MM.1S (cell line): ENCODE results near the gene MFSD1.

Source experiments
- DNase-seq: peaks from one replicate; pipeline ENCODE4 v3.0.0-alpha.2; 2015
- H2AFZ ChIP-seq: fragments of 300-600 bp; sonication (generic); 2 replicates; pipeline ENCODE4 v1.6.0; 2016; ENCODE audit warnings: antibody characterized with exemption, low read length
- H3F3A ChIP-seq: fragments of 300-600 bp; sonication (generic); 2 replicates; pipeline ENCODE4 v1.6.1; 2016; ENCODE audit warnings: mild to moderate bottlenecking, antibody characterized with exemption, low read length, moderate library complexity, mixed read lengths; ENCODE audit not compliant: insufficient read depth
- H3K27ac ChIP-seq: fragments of 300-600 bp; sonication (generic); 2 replicates; pipeline ENCODE4 v1.5.1; 2016; ENCODE audit warnings: mild to moderate bottlenecking, low read length
- H3K27me3 ChIP-seq: fragments of 300-600 bp; sonication (generic); replicated peaks from 2 replicates; pipeline ENCODE4 v1.6.0; 2016; ENCODE audit warnings: low read length; ENCODE audit not compliant: insufficient read depth
- H3K36me3 ChIP-seq: fragments of 300-600 bp; sonication (generic); replicated peaks from 2 replicates; pipeline ENCODE4 v1.6.1; 2016; ENCODE audit warnings: mild to moderate bottlenecking, low read length, mixed read lengths; ENCODE audit not compliant: insufficient read depth
- H3K4me1 ChIP-seq: fragments of 300-600 bp; sonication (generic); 2 replicates; pipeline ENCODE4 v1.6.1; 2016; ENCODE audit warnings: low read length, mixed read lengths
- H3K4me2 ChIP-seq: fragments of 300-600 bp; sonication (generic); 2 replicates; pipeline ENCODE4 v1.6.0; 2016; ENCODE audit warnings: low read depth, low read length
- H3K4me3 ChIP-seq: fragments of 300-600 bp; sonication (generic); 2 replicates; pipeline ENCODE4 v1.5.1; 2016; ENCODE audit warnings: low read length, mixed read lengths
- H3K79me2 ChIP-seq: fragments of 300-600 bp; sonication (generic); 2 replicates; pipeline ENCODE4 v1.6.1; 2016; ENCODE audit warnings: mixed run types, low read length, mixed read lengths
- H3K9ac ChIP-seq: fragments of 300-600 bp; sonication (generic); 2 replicates; pipeline ENCODE4 v1.6.1; 2016; ENCODE audit warnings: low read length, mixed read lengths
- H3K9me2 ChIP-seq: fragments of 300-600 bp; sonication (generic); replicated peaks from 2 replicates; pipeline ENCODE4 v1.6.1; 2016; ENCODE audit warnings: mild to moderate bottlenecking, low read length, mixed read lengths; ENCODE audit not compliant: insufficient read depth
- H3K9me3 ChIP-seq: fragments of 300-600 bp; sonication (generic); replicated peaks from 2 replicates; pipeline ENCODE4 v1.6.1; 2016; ENCODE audit warnings: mild to moderate bottlenecking, low read length, mixed read lengths; ENCODE audit not compliant: insufficient read depth
- H4K20me1 ChIP-seq: fragments of 300-600 bp; sonication (generic); 2 replicates; pipeline ENCODE4 v1.6.1; 2016; ENCODE audit warnings: mild to moderate bottlenecking, low read length, moderate library complexity, mixed read lengths; ENCODE audit not compliant: insufficient read depth
- EZH2 ChIP-seq: fragments of 300-600 bp; sonication (generic); optimal IDR thresholded peaks from 2 replicates; pipeline ENCODE3; 2017; ENCODE audit warnings: low read depth, mild to moderate bottlenecking, antibody characterized with exemption, low read length, mixed read lengths
- EZH2phosphoT487 ChIP-seq: fragments of 300-600 bp; sonication (generic); IDR thresholded peaks from 2 replicates; pipeline ENCODE4 v1.6.1; 2018; ENCODE audit warnings: antibody characterized with exemption, low read length
- TF ChIP-seq, protein P1 (sequence below): fragments of 300-600 bp; sonication (generic); IDR thresholded peaks from 2 replicates; pipeline ENCODE4 v1.5.1; 2016; ENCODE audit warnings: antibody characterized with exemption, low read length, mixed read lengths

The MFSD1 gene

GRCh38 chr3:158808697-158809096, 6.8 kb downstream of the MFSD1 start:
- peak; percentile 84 for DNase-seq
- peak overlapping the region; percentile 3 for H3K4me2 ChIP-seq
- TF ChIP-seq EZH2: no peak
- TF ChIP-seq, protein P1, sequence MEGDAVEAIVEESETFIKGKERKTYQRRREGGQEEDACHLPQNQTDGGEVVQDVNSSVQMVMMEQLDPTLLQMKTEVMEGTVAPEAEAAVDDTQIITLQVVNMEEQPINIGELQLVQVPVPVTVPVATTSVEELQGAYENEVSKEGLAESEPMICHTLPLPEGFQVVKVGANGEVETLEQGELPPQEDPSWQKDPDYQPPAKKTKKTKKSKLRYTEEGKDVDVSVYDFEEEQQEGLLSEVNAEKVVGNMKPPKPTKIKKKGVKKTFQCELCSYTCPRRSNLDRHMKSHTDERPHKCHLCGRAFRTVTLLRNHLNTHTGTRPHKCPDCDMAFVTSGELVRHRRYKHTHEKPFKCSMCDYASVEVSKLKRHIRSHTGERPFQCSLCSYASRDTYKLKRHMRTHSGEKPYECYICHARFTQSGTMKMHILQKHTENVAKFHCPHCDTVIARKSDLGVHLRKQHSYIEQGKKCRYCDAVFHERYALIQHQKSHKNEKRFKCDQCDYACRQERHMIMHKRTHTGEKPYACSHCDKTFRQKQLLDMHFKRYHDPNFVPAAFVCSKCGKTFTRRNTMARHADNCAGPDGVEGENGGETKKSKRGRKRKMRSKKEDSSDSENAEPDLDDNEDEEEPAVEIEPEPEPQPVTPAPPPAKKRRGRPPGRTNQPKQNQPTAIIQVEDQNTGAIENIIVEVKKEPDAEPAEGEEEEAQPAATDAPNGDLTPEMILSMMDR: no peak

GRCh38 chr3:158809642-158810041, 7.8 kb downstream of the MFSD1 start:
- Histone ChIP-seq H3K9me3 (no peaks in the 10 kb centered on the region), H3K36me3 (peaks cover 8% of the 10 kb centered on the region), H3K27me3 (no peaks in the 10 kb centered on the region), H3F3A (no peaks in the 10 kb centered on the region; the same call in 1 of the 2 replicates), H3K79me2 (peaks cover 10% of the 10 kb centered on the region; the same call in 1 of the 2 replicates), H3K4me2 (peak overlapping the region; percentile 3), H4K20me1 (no peaks in the 10 kb centered on the region), H3K4me3 (no peak overlapping the region), H3K9me2 (no peaks in the 10 kb centered on the region), H3K9ac (no peak overlapping the region), H2AFZ (no peak overlapping the region), H3K4me1 (peaks cover 22% of the 10 kb centered on the region), H3K27ac (peak overlapping the region; percentile 37; the same call in 1 of the 2 replicates)
- DNase-seq: peak; percentile 76
- TF ChIP-seq EZH2 (no peak), EZH2phosphoT487 (no peak)
- TF ChIP-seq, protein P1: no peak

More at GRCh38 chr3:158808697-158809096, 6.8 kb downstream of the MFSD1 start:
- no peaks in the 10 kb centered on the region for H3K27me3 ChIP-seq
- H3K36me3 ChIP-seq: peaks cover 8% of the 10 kb centered on the region
- H3K4me1 ChIP-seq: peaks cover 22% of the 10 kb centered on the region
- H3K27ac ChIP-seq: peak overlapping the region; percentile 37; the same call in 1 of the 2 replicates
- no peak overlapping the region for H3K4me3 ChIP-seq
- H3K9me3 ChIP-seq: no peaks in the 10 kb centered on the region
- no peaks in the 10 kb centered on the region for H3K9me2 ChIP-seq
- no peaks in the 10 kb centered on the region; the same call in 1 of the 2 replicates for H3F3A ChIP-seq
- H4K20me1 ChIP-seq: no peaks in the 10 kb centered on the region
- peak overlapping the region; percentile 0; the same call in 1 of the 2 replicates for H3K9ac ChIP-seq
- H2AFZ ChIP-seq: no peak overlapping the region
- H3K79me2 ChIP-seq: peaks cover 19% of the 10 kb centered on the region

DNA sequence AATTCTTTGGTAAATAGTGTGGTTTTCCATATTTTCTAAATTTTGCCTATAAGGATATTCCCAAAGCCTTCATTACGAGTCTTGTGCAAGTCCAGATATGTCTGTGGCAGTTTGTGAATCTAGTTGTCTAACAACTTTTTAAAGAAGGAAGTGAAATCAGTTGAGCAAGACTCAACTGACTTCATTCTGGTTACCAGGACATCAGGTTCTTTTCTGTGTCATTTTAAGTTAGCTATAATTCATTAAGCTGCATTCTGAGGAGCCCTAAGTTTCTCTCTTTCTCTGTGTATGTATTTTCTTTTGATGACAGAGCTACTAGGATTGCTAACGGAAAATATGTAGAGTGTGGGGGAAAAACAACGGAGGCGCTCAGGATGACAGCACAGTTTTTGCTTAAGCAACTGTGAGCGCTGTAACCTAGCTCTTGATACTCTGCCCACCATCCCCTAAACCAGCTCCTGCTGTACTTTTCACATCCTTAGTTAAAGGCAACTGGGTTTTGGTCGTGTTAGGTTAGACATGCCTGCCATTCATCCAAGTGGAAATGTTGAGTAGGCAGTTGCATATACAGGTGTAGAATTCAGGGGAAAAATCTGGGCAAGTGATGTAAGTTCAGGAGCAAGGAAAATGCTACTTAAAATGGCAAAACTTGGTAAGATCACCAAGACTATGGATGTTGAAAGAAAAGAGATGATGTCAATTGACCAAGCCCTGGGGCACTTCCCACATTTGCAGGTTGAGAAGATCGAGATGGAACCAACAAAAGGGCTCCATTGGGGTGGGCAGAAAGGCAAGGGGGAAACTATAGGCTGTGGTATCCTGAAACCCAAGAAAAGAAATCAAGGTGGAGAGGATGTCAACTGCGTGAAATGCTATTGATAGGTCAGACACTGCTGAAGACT, 9.2 kb downstream of the MFSD1 start:
- Histone ChIP-seq H3F3A (no peaks in the 10 kb centered on the region; the same call in 1 of the 2 replicates), H3K9me2 (no peaks in the 10 kb centered on the region), H3K9me3 (no peaks in the 10 kb centered on the region), H2AFZ (no peak overlapping the region), H4K20me1 (no peaks in the 10 kb centered on the region), H3K79me2 (no peaks in the 10 kb centered on the region), H3K4me3 (no peak overlapping the region), H3K36me3 (peaks cover 8% of the 10 kb centered on the region), H3K4me2 (no peak overlapping the region), H3K9ac (no peak overlapping the region), H3K27me3 (no peaks in the 10 kb centered on the region), H3K4me1 (peaks cover 22% of the 10 kb centered on the region), H3K27ac (no peak overlapping the region)
- DNase-seq: no peak
- no peak for TF ChIP-seq EZH2
